Measurements from ENCODE around the gene ZNF462. TPM values are rescaled to one million over a fixed set of nuclear protein-coding genes. Genes with fewer than 3 reads are reported as not detected.

The ZNF462 gene
- total and polyA plus RNA-seq, 9 donors = 5.8 to 87.6 (median 51.2) TPM

DNA sequence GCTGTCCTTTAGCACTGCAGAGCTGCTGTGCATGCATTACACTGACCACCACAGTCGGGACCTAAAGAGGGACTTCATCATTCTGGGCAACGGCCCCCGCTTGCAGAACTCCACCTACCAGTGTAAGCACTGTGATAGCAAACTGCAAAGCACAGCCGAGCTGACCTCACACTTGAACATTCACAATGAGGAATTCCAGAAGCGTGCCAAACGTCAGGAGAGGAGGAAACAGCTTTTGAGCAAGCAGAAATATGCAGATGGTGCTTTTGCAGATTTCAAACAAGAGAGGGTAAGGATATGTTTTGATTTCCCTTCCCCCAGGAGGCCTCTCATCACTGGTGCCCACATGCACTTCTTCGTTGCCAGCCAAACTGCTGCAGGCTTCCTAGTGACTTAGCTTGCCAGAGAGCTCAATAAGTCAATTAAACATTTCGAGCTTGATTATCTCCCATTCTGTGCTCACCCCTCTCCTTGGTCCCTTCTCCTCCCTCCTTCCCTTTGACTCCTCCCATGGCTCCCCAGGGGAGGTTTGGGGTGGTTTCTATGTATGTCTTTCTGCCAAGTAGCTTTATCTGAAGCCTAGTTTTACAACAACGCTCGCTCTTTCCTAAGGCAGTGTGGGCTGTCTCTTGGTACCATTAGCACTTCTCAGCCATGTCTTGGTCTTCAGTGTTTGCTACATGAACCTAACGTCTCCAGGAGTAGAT, 66.7 kb downstream of the ZNF462 start:
- H3K27ac ChIP-seq = no peak overlapping the region
- WGBS, 3 donors = 21 to 30% (median 24%) methylated on average over 11 of the region's 11 CpGs
- peaks cover 10% of the 10 kb centered on the region for H3K4me1 ChIP-seq (ENCODE audit: insufficient read depth)
- H3K4me3 ChIP-seq = no peak overlapping the region
- no peaks in the 10 kb centered on the region for H3K9me3 ChIP-seq
- DNase-seq = peak in 2 of 5 donors; percentile 27 to 57
- no peaks in the 10 kb centered on the region for H3K27me3 ChIP-seq
- intact Hi-C loops (cut with DNase I) = loop anchor here in 1 of 4 donors (10.0 kb wide), 1 partner anchor 65 kb away; the partner anchor contains the start of gene ZNF462
- no peaks in the 10 kb centered on the region for H3K36me3 ChIP-seq
- TF ChIP-seq, protein P1, sequence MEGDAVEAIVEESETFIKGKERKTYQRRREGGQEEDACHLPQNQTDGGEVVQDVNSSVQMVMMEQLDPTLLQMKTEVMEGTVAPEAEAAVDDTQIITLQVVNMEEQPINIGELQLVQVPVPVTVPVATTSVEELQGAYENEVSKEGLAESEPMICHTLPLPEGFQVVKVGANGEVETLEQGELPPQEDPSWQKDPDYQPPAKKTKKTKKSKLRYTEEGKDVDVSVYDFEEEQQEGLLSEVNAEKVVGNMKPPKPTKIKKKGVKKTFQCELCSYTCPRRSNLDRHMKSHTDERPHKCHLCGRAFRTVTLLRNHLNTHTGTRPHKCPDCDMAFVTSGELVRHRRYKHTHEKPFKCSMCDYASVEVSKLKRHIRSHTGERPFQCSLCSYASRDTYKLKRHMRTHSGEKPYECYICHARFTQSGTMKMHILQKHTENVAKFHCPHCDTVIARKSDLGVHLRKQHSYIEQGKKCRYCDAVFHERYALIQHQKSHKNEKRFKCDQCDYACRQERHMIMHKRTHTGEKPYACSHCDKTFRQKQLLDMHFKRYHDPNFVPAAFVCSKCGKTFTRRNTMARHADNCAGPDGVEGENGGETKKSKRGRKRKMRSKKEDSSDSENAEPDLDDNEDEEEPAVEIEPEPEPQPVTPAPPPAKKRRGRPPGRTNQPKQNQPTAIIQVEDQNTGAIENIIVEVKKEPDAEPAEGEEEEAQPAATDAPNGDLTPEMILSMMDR (IDR thresholded peaks at IDR 0.05) = no peak
- TF ChIP-seq POLR2A (IDR thresholded peaks at IDR 0.05) = no peak
- TF ChIP-seq EP300 (IDR thresholded peaks at IDR 0.05) = no peak

DNA sequence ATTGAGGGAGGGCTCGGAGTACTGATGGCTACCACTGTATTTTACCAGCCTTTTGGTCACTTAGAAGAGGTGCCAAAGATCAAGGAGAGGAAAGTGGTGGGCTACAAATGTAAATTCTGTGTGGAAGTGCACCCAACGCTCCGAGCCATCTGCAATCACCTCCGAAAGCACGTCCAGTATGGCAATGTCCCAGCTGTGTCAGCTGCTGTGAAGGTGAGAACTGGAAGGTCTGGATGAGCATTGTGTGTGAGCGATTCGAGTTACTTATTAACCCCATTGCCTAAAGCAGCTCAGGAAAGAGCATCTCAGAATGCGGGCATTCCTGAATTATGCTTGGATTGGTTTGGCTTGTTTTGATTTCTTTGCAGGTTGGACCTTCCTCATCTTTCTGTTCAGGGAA, 67.5 kb downstream of the ZNF462 start:
- intact Hi-C loops (cut with DNase I) = no loop called here

DNA sequence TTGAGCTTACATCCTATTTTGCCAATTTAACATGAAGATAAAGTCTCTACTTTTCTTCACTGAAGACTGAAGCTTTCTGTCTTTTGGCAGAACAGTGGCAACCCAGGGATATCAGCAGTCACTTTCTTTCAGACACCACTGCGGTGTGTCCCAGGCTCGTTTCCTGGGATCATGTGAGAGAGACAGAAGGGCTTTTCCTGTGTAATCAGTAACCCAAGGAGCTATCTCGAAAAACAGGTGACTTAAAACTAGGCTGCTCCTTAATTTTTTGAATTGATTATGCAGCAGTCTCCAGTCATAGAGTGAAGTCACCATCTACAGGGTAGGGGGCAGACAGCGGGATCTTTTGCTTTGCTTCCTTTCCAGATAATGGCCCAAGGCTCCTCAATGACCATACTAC, 68.5 kb downstream of the ZNF462 start:
- Histone ChIP-seq H3K27me3 (no peaks in the 10 kb centered on the region), H3K36me3 (no peaks in the 10 kb centered on the region), H3K27ac (no peak overlapping the region), H3K4me1 (ENCODE audit: insufficient read depth) (peaks cover 10% of the 10 kb centered on the region), H3K4me3 (no peak overlapping the region), H3K9me3 (no peaks in the 10 kb centered on the region)
- WGBS, 3 donors = 96 to 98% (median 96%) methylated on average over 4 of the region's 4 CpGs
- DNase-seq = no peak
- no peak for TF ChIP-seq POLR2A (IDR thresholded peaks at IDR 0.05)
- TF ChIP-seq, protein P1 (IDR thresholded peaks at IDR 0.05) = no peak
- no peak for TF ChIP-seq EP300 (IDR thresholded peaks at IDR 0.05)
- intact Hi-C loops (cut with DNase I) = no loop called here

More for the DNA sequence above, 67.5 kb downstream of the ZNF462 start:
- no peak for TF ChIP-seq POLR2A (IDR thresholded peaks at IDR 0.05)
- no peak for TF ChIP-seq EP300 (IDR thresholded peaks at IDR 0.05)
- TF ChIP-seq, protein P1 (IDR thresholded peaks at IDR 0.05) = no peak
- H3K9me3 ChIP-seq = no peaks in the 10 kb centered on the region
- peaks cover 10% of the 10 kb centered on the region for H3K4me1 ChIP-seq (ENCODE audit: insufficient read depth)
- WGBS, 3 donors = 95 to 96% (median 96%) methylated on average over 8 of the region's 8 CpGs
- H3K27ac ChIP-seq = no peak overlapping the region
- no peak for DNase-seq
- no peaks in the 10 kb centered on the region for H3K36me3 ChIP-seq
- no peaks in the 10 kb centered on the region for H3K27me3 ChIP-seq
- no peak overlapping the region for H3K4me3 ChIP-seq

DNA sequence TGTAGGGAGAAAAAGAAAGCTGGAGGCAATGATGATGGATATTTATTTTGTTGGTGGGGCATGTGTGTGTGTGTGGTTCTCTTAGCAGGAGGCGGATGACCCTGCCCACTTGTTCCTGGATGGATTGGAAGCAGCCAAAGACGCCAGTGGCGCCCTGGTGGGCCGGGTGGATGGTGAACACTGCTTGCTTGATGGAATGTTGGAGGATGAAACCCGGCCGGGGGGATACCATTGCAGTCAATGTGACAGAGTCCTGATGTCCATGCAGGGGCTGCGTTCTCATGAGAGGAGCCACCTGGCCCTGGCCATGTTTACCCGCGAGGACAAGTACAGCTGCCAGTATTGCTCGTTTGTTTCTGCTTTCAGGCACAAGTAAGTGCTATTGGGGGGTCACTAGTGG, 69.2 kb downstream of the ZNF462 start:
- WGBS, 3 donors = 90 to 97% (median 94%) methylated on average over 10 of the region's 10 CpGs
- Histone ChIP-seq H3K36me3 (no peaks in the 10 kb centered on the region), H3K4me1 (ENCODE audit: insufficient read depth) (peaks cover 10% of the 10 kb centered on the region), H3K9me3 (no peaks in the 10 kb centered on the region), H3K27ac (no peak overlapping the region), H3K27me3 (no peaks in the 10 kb centered on the region), H3K4me3 (no peak overlapping the region)
- TF ChIP-seq EP300 (IDR thresholded peaks at IDR 0.05) (no peak), POLR2A (IDR thresholded peaks at IDR 0.05) (no peak)
- TF ChIP-seq, protein P1 (IDR thresholded peaks at IDR 0.05) = no peak
- no peak for DNase-seq
- intact Hi-C loops (cut with DNase I) = no loop called here
